ENCODE measurements around the gene ITGA1. TPM values are rescaled to one million over a fixed set of nuclear protein-coding genes. Genes with fewer than 3 reads are reported as not detected.

The ITGA1 gene
- total and polyA plus RNA-seq, 2 donors from 2014 or later: 13.3 to 65.6 TPM

- no peak for FAIRE-seq
- Histone ChIP-seq H3K27me3 (ENCODE audit: control insufficient read depth, insufficient read depth, low read length) (no peaks in the 10 kb centered on the region), H3K36me3 (ENCODE audit: control insufficient read depth in 2 of 3, insufficient read depth in 3 of 3, low read length in 3 of 3) (no peaks in the 10 kb centered on the region), H3K4me1 (ENCODE audit: control insufficient read depth in 2 of 3, insufficient read depth in 2 of 3, low read depth in 1 of 3, low read length in 3 of 3) (no peaks in the 10 kb centered on the region), H3K9ac (ENCODE audit: low read length in 3 of 3) (no peak overlapping the region), H3K27ac (ENCODE audit: low read depth in 2 of 2, low read length in 2 of 2) (no peak overlapping the region), H3K9me3 (ENCODE audit: control insufficient read depth in 2 of 3, insufficient read depth in 1 of 3, low read length in 3 of 3) (no peaks in the 10 kb centered on the region), H3K4me3 (ENCODE audit: low read length in 3 of 3) (no peak overlapping the region)
- intact Hi-C loops (cut with DNase I): no loop called here
- DNase-seq: no peak
- TF ChIP-seq CTCF (IDR thresholded peaks at IDR 0.05; ENCODE audit: borderline replicate concordance, extremely low read depth, insufficient read depth): no peak
Measured at GRCh38 chr5:52754051-52754450, 33.7 kb upstream of the ITGA1 start.

GRCh38 chr5:52757527-52757926 lies 30.2 kb upstream of the ITGA1 start:
- Histone ChIP-seq H3K9me3 (ENCODE audit: control insufficient read depth in 2 of 3, insufficient read depth in 1 of 3, low read length in 3 of 3) (no peaks in the 10 kb centered on the region), H3K4me3 (ENCODE audit: low read length in 3 of 3) (no peak overlapping the region), H3K27ac (ENCODE audit: low read depth in 2 of 2, low read length in 2 of 2) (no peak overlapping the region), H3K27me3 (ENCODE audit: control insufficient read depth, insufficient read depth, low read length) (no peaks in the 10 kb centered on the region), H3K4me1 (ENCODE audit: control insufficient read depth in 2 of 3, insufficient read depth in 2 of 3, low read depth in 1 of 3, low read length in 3 of 3) (no peaks in the 10 kb centered on the region), H3K9ac (ENCODE audit: low read length in 3 of 3) (no peak overlapping the region), H3K36me3 (ENCODE audit: control insufficient read depth in 2 of 3, insufficient read depth in 3 of 3, low read length in 3 of 3) (no peaks in the 10 kb centered on the region)
- DNase-seq (no peak), FAIRE-seq (peak; percentile 74)
- TF ChIP-seq CTCF (IDR thresholded peaks at IDR 0.05; ENCODE audit: borderline replicate concordance, extremely low read depth, insufficient read depth): no peak
- intact Hi-C loops (cut with DNase I): no loop called here

DNA sequence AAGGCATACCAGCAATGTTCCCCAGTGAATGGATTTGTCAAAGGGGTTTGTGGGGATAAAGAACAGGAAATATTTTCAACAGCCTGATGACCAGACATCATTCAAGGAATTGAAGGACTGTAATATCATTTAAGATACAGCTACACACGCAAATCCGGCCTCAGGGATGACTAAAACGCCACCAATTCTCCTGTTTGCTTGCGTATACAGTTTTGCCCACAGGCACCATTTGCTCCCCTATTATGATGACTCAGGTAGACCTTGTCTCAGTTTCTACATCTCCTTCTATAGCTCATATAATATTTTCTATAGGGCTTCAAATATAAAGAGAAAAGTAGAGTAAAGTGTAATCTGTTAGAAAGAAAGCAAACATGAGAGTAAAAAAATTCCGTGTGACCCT lies 29.7 kb upstream of the ITGA1 start:
- Histone ChIP-seq H3K9me3 (ENCODE audit: control insufficient read depth in 2 of 3, insufficient read depth in 1 of 3, low read length in 3 of 3) (no peaks in the 10 kb centered on the region), H3K4me3 (ENCODE audit: low read length in 3 of 3) (no peak overlapping the region), H3K36me3 (ENCODE audit: control insufficient read depth in 2 of 3, insufficient read depth in 3 of 3, low read length in 3 of 3) (no peaks in the 10 kb centered on the region), H3K27ac (ENCODE audit: low read depth in 2 of 2, low read length in 2 of 2) (no peak overlapping the region), H3K4me1 (ENCODE audit: control insufficient read depth in 2 of 3, insufficient read depth in 2 of 3, low read depth in 1 of 3, low read length in 3 of 3) (no peaks in the 10 kb centered on the region), H3K27me3 (ENCODE audit: control insufficient read depth, insufficient read depth, low read length) (no peaks in the 10 kb centered on the region), H3K9ac (ENCODE audit: low read length in 3 of 3) (no peak overlapping the region)
- no peak for TF ChIP-seq CTCF (IDR thresholded peaks at IDR 0.05; ENCODE audit: borderline replicate concordance, extremely low read depth, insufficient read depth)
- FAIRE-seq (no peak), DNase-seq (no peak)
- intact Hi-C loops (cut with DNase I): no loop called here

DNA sequence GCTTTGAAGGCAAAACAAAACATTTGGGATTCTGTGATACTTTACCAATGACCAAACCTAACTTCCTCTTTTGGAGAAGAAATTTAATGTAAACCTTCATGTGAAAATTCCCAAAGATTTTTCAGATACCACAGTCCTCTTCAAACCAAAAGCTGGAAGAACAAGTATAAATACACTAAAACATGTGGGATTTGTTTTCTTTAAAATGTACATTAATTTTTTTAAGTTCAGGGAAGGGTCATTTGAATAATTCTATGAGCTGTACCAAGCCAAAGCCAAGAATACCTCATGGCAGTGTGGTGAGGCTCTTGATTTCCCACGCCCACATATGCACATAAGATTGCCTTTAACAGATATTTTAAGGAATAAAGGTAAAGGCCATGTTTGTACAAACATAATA lies 28.4 kb upstream of the ITGA1 start:
- intact Hi-C loops (cut with DNase I): no loop called here
- Histone ChIP-seq H3K9me3 (ENCODE audit: control insufficient read depth in 2 of 3, insufficient read depth in 1 of 3, low read length in 3 of 3) (no peaks in the 10 kb centered on the region), H3K4me1 (ENCODE audit: control insufficient read depth in 2 of 3, insufficient read depth in 2 of 3, low read depth in 1 of 3, low read length in 3 of 3) (no peaks in the 10 kb centered on the region), H3K9ac (ENCODE audit: low read length in 3 of 3) (no peak overlapping the region), H3K27me3 (ENCODE audit: control insufficient read depth, insufficient read depth, low read length) (no peaks in the 10 kb centered on the region), H3K27ac (ENCODE audit: low read depth in 2 of 2, low read length in 2 of 2) (no peak overlapping the region), H3K4me3 (ENCODE audit: low read length in 3 of 3) (no peak overlapping the region), H3K36me3 (ENCODE audit: control insufficient read depth in 2 of 3, insufficient read depth in 3 of 3, low read length in 3 of 3) (no peaks in the 10 kb centered on the region)
- TF ChIP-seq CTCF (IDR thresholded peaks at IDR 0.05; ENCODE audit: borderline replicate concordance, extremely low read depth, insufficient read depth): no peak
- FAIRE-seq (no peak), DNase-seq (no peak)
